ENCODE results near the gene RNF11.
"Not testable (repeated sequence)": the region's sequence is repeated elsewhere in the genome, so short reads cannot be mapped to it uniquely, and the experiment has no call there.

Gene RNF11

GRCh38 chr1:51230501-51231078, 5.5 kb upstream of the RNF11 start:
- no peak for DNase-seq

GRCh38 chr1:51231120-51231519, 5.0 kb upstream of the RNF11 start:
- no peak for DNase-seq

GRCh38 chr1:51231896-51232295, 4.2 kb upstream of the RNF11 start:
- no peak for DNase-seq

- DNase-seq = not testable (repeated sequence)
Measured at GRCh38 chr1:51234236-51234635, 1.8 kb upstream of the RNF11 start.

GRCh38 chr1:51234721-51235425, 1.2 kb upstream of the RNF11 start:
- peak; percentile 21 for DNase-seq

GRCh38 chr1:51236531-51237350, 668 bp downstream of the RNF11 start:
- no peak for DNase-seq

GRCh38 chr1:51237351-51238033, 1.4 kb downstream of the RNF11 start:
- DNase-seq = no peak

GRCh38 chr1:51238034-51238403, 1.9 kb downstream of the RNF11 start:
- no peak for DNase-seq

- no peak for DNase-seq
Measured at GRCh38 chr1:51240084-51240483, 4.0 kb downstream of the RNF11 start.

- no peak for DNase-seq
Measured at GRCh38 chr1:51241119-51241518, 5.0 kb downstream of the RNF11 start.

- DNase-seq = no peak
Measured at GRCh38 chr1:51242546-51242945, 6.5 kb downstream of the RNF11 start.

- DNase-seq = no peak
Measured at GRCh38 chr1:51247022-51247421, 10.9 kb downstream of the RNF11 start.

GRCh38 chr1:51247499-51247898, 11.4 kb downstream of the RNF11 start:
- no peak for DNase-seq

- no peak for DNase-seq
Measured at GRCh38 chr1:51249445-51249844, 13.4 kb downstream of the RNF11 start.

- DNase-seq = not testable (repeated sequence)
Measured at GRCh38 chr1:51250729-51251128, 14.7 kb downstream of the RNF11 start.

GRCh38 chr1:51251165-51251564, 15.1 kb downstream of the RNF11 start:
- not testable (repeated sequence) for DNase-seq

- DNase-seq = no peak
Measured at GRCh38 chr1:51252366-51252765, 16.3 kb downstream of the RNF11 start.

GRCh38 chr1:51253691-51254090, 17.6 kb downstream of the RNF11 start:
- DNase-seq = no peak

- DNase-seq = no peak
Measured at GRCh38 chr1:51255331-51255730, 19.3 kb downstream of the RNF11 start.

- no peak for DNase-seq
Measured at GRCh38 chr1:51263147-51263877, 27.2 kb downstream of the RNF11 start.

GRCh38 chr1:51264451-51264850, 28.4 kb downstream of the RNF11 start:
- DNase-seq = no peak

GRCh38 chr1:51265618-51266017, 29.5 kb downstream of the RNF11 start:
- DNase-seq = no peak

GRCh38 chr1:51266181-51266580, 30.1 kb downstream of the RNF11 start:
- no peak for DNase-seq

Data from NCI-H1417 treated with DMSO at 0.1 percent for 48 hours (cell line).